Astrocyte of the cerebellum (primary cell): ENCODE measurements around the gene OR8S1.
"Not testable (repeated sequence)": the region's sequence is repeated elsewhere in the genome, so short reads cannot be mapped to it uniquely, and the experiment has no call there.

Experiments
- DNase-seq: peaks from one replicate; pipeline ENCODE4 v3.0.0-alpha.2; 2011; ENCODE audit warnings: low read depth
- H3K4me3 ChIP-seq: 2 replicates; pipeline ENCODE4 v1.5.1; 2011; ENCODE audit warnings: mild to moderate bottlenecking, low read depth, low read length, moderate library complexity
- in situ Hi-C: cut with HindIII; loops from 2 replicates; pipeline ENCODE4 v1.10.0; 2017; ENCODE audit warnings: low sequenced_read_pairs
- TF ChIP-seq, protein P1 (sequence below): IDR thresholded peaks from 2 replicates; pipeline ENCODE4 v1.5.1; 2012; ENCODE audit warnings: low read length, low read depth, moderate library complexity, mild to moderate bottlenecking; ENCODE audit errors: missing control alignments

Gene OR8S1

GRCh38 chr12:48536602-48537001 is 11.2 kb downstream of the OR8S1 start:
- in situ Hi-C loops: no loop called here
- no peak overlapping the region for H3K4me3 ChIP-seq
- DNase-seq: no peak
- TF ChIP-seq, protein P1, sequence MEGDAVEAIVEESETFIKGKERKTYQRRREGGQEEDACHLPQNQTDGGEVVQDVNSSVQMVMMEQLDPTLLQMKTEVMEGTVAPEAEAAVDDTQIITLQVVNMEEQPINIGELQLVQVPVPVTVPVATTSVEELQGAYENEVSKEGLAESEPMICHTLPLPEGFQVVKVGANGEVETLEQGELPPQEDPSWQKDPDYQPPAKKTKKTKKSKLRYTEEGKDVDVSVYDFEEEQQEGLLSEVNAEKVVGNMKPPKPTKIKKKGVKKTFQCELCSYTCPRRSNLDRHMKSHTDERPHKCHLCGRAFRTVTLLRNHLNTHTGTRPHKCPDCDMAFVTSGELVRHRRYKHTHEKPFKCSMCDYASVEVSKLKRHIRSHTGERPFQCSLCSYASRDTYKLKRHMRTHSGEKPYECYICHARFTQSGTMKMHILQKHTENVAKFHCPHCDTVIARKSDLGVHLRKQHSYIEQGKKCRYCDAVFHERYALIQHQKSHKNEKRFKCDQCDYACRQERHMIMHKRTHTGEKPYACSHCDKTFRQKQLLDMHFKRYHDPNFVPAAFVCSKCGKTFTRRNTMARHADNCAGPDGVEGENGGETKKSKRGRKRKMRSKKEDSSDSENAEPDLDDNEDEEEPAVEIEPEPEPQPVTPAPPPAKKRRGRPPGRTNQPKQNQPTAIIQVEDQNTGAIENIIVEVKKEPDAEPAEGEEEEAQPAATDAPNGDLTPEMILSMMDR: no peak

DNA sequence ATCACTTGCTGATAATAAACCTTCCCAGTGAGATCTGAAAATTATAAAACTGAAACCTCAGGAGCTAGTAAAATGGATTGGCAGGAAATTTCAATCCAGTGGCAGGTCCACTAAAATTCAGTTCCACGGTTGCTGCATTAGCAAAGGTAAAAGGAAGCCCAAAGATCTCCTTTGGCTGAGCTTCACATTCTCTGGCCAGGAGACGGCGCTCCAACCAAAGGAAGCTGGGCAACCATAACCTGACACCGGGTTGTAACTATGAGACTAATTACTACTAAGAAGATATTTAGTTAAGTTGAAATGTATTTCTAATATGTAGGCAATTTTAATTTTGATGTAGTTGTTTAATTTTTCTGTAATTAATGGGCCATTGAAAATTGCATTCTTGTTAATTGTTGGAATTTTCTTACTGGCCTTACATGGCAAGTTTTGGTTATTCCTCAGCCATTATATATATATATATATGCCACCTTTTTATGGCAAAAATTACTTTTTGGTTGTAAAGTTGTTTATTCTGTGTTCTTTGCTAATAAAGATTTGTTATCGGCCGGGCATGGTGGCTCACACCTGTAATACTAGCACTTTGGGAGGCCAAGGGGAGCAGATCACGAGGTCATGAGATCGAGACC is 17.0 kb downstream of the OR8S1 start:
- DNase-seq: no peak
- TF ChIP-seq, protein P1: no peak
- no peak overlapping the region for H3K4me3 ChIP-seq
- in situ Hi-C loops: no loop called here

- no peak overlapping the region for H3K4me3 ChIP-seq
- TF ChIP-seq, protein P1: no peak
- in situ Hi-C loops: no loop called here
- no peak for DNase-seq
Observed at GRCh38 chr12:48545833-48546469, 20.5 kb downstream of the OR8S1 start.

DNA sequence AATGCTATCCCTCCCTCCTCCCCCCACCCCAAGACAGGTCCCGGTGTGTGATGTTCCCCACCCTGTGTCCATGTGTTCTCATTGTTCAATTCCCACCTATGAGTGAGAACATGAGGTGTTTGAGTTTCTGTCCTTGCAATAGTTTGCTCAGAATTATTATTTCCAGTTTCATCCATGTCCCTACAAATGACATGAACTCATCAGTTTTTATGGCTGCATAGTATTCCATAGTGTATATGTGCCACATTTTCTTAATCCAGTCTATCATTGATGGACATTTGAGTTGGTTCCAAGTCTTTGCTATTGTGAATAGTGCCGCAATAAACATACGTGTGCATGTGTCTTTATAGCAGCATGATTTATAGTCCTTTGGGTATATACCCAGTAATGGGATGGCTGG is 21.6 kb downstream of the OR8S1 start:
- in situ Hi-C loops, DNase-seq: not testable (repeated sequence)

GRCh38 chr12:48551636-48552035 is 26.2 kb downstream of the OR8S1 start:
- in situ Hi-C loops, DNase-seq, H3K4me3 ChIP-seq: not testable (repeated sequence)

More for the DNA sequence above, 21.6 kb downstream of the OR8S1 start:
- H3K4me3 ChIP-seq: not testable (repeated sequence)

DNA sequence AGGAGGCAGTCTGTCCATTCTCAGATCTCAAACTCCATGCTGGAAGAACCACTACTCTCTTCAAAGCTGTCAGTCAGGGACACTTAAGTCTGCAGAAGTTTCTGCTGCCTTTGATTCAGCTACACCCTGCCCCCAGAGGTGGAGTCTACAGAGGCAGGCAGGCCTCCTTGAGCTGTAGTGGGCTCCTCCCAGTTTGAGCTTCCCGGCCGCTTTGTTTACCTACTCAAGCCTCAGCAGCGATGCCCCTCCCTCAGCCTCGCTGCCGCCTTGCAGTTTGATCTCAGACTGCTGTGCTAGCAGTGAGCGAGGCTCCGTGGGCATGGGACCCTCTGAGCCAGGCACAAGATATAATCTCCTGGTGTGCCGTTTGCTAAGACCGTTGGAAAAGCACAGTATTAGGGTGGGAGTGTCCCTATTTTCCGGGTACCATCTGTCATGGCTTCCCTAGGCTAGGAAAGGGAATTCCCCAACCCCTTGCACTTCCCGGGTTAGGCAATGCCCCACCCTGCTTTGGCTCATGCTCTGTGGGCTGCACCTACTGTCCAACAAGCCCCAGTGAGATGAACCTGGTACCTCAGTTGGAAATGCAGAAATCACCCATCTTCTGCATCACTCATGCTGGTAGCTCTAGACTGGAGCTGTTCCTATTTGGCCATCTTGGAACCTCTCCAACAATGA is 28.4 kb downstream of the OR8S1 start:
- H3K4me3 ChIP-seq, in situ Hi-C loops, DNase-seq: not testable (repeated sequence)

GRCh38 chr12:48556631-48557030 is 31.2 kb downstream of the OR8S1 start:
- no peak overlapping the region for H3K4me3 ChIP-seq
- in situ Hi-C loops: no loop called here
- TF ChIP-seq, protein P1: no peak
- DNase-seq: no peak

DNA sequence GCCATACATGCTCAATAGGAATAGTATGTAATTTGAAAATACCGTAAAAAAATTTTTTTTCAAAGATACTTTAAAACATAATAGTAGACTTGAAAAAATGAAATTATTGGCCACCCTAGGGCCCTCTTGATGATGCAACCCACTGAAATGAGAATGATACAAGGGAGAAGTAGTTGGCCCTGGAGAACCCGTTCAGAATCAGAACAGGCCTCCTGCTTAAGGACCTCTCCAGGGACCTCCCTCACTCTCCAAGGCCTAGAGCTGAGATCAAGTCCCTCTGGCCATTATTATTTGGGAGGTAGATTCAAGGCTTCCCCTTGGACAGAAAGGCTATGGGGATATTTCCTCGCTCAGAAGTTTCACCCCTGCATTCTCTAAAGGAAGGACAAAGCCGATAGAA is 32.5 kb downstream of the OR8S1 start:
- in situ Hi-C loops: no loop called here
- no peak for DNase-seq
- TF ChIP-seq, protein P1: no peak
- H3K4me3 ChIP-seq: no peak overlapping the region
